GM10847 (cell line): ENCODE measurements around the gene NAP1L1.

Experiments
- POLR2A ChIP-seq: IDR thresholded peaks from 2 replicates; pipeline ENCODE4 v1.6.1; 2011; ENCODE audit not compliant: insufficient read length; ENCODE audit errors: extremely low read depth

Gene NAP1L1

DNA sequence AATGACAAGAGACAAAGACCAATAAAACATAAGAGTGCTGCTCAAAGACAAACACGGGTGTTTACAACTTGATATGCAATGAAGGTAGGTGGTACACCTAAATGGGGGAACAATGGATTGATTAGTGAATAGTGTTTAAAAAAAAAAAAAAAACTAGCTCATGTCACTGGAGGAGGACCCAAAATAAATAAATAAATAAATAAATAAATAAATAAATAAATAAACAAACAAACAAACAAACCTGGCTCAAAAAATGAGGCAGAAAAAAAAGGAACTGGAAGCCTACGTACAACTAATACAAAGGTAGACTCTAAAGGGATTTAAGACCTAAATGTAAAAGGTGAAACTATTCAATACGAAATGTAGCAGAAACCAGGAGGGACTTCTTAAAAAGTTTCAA is 18.6 kb downstream of the NAP1L1 start:
- no peak for TF ChIP-seq POLR2A

DNA sequence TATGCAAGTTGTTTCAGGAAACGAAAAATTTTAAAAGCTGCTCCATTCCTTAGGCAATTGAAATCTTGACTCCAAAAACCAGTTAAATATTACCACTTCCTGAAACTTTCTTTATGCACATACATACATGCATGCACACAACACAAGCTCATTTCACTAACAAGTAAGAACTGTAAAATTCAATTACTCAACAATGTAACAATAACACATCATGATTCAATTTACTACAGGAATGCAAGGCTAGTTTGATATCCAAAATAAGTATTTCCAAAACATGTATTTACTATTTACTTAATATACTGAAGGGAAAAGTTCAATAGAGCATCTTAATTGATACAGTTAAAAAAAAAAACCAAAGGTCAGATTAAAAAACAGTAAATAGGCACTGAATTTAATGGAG is 19.6 kb downstream of the NAP1L1 start:
- no peak for TF ChIP-seq POLR2A

- no peak for TF ChIP-seq POLR2A
Measured at GRCh38 chr12:76060111-76060510, 24.4 kb downstream of the NAP1L1 start.

GRCh38 chr12:76057326-76057725 is 27.2 kb downstream of the NAP1L1 start:
- TF ChIP-seq POLR2A, result no peak

DNA sequence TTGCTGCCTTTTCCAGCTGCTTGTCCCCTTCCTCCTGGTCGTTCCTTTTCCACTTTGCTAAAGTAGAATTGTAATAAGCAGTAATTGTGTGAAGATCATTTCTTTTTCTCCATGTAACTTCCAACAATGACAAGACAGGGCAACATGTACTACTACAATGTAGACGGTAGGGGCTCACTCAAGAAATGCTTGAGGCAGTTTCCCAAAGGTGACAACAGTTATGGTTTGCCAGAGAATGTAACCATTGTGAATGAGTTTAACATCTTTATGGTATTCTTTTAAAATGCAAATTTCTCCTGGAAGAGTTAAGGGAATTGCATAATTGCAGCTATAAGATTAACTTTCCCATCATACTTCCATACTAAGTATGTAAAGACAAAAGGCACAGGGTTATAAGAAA is 29.1 kb downstream of the NAP1L1 start:
- no peak for TF ChIP-seq POLR2A

DNA sequence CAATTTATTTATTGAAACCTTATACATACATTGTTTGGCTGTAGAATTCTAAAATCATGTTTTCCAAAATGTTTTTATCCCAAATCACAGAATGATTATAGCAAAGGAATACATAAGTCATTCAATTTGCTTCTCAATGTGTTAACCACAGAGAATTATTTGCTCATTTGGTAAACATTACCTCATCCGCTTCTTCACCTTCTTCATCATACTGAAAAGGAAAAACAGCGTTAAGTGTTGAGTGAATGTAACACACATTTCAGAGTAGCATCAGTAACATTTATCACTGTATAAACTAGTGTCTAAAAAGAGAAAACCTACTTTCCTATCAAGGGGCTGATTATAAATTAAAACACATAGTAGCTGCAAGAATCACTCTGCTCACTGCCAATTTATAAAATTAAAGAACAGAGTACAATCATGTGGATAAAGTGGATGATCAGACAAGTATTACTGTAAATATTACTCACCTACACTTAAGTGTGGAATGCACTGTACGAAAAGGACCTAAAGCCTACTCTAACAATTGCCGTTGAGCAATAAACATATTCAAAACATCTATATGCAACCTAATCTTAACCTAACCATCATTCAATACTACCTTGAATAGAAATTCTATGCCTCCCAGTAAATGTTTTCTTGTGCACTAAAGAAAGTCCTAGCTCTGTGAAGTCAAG is 34.8 kb downstream of the NAP1L1 start:
- no peak for TF ChIP-seq POLR2A

GRCh38 chr12:76047742-76048141 is 36.7 kb downstream of the NAP1L1 start:
- no peak for TF ChIP-seq POLR2A

- TF ChIP-seq POLR2A, result no peak
Measured at GRCh38 chr12:76047060-76047459, 37.4 kb downstream of the NAP1L1 start.

GRCh38 chr12:76043377-76043776 is 41.1 kb downstream of the NAP1L1 start:
- TF ChIP-seq POLR2A, result no peak

- TF ChIP-seq POLR2A, result no peak
Measured at GRCh38 chr12:76042147-76042546, 42.3 kb downstream of the NAP1L1 start.

- no peak for TF ChIP-seq POLR2A
Measured at GRCh38 chr12:76041406-76041805, 43.1 kb downstream of the NAP1L1 start.

- TF ChIP-seq POLR2A, result no peak
Measured at GRCh38 chr12:76040461-76040860, 44.0 kb downstream of the NAP1L1 start.

DNA sequence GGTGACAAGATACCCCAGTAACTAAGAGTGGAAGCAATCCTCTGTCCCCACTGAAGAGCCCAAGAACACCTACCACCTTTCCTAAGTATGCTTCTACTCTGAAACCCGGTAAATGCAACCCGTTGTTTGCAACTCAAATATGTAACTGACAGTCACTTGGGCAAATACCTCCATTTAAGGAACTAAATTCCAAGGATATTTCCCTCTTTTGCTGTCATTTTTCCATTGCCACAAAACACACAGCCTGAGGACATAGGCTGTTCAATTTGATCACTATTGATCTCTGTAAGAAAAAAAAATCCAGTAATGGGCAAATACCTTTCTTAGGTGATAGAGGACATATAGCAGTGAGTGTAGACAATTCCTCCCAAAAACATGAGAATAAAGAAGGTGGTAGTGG is 46.3 kb downstream of the NAP1L1 start:
- TF ChIP-seq POLR2A, result no peak

DNA sequence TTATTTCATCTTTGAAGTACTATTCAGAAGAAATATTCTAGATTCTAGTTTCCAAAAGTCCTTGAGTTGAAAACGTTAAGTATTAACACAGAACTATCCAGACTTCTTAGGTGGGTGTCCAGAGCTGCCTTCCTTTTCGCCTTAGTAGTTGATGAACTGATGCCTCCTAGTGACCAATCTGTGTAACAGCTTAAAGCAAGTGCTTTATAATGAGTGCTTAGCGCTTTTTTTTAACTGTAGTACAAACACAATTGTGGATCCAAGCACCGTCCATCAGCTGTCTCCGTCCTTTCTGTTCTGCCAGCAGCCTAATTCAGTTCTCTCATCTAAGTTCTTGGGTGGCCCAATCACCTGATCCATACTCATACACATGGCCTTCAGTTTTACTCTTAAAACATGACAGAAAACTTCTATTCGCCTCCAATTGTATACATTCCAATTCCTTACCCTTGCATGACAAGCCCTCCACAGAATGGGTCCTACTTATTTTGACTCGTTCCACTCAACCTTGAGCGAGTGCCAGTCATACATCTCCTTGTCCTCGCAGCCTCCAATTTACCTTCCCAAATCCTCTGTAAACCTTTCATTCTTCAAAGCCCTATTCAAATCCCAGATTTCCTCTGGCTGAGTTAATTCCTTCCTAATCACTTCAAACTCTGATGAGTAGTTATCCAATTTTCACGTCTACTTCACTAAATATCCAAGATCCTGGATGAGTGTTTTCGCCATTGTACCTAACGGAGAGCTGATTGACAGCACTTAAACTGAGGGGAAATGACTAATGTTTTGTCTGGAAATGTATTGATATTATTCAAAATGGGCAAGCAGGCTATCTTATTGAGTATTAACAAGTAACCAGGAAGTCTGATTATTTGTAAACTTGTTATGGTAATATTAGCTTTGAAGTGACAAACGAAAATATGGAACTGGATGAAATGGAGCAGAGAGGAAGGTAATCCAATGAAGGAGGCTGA is 47.1 kb downstream of the NAP1L1 start:
- TF ChIP-seq POLR2A, result no peak

DNA sequence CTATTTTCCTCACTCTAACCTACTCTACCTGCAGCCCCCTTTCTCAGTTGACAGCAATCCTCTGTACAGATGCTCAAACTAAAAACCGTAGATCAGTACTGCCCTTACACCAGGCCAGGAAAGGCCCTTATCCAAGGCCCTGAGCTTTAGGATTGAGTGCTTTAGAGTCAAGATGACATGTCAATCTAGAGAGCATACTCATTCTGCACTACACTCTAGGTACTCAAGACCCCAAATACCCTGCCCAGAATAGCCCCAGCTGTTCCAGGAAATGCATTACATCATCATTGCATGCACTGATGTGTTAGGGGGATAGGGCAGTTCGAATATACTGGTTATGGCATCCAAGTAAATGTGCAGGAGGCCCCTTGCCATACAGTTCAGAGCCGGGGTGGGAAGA is 49.4 kb downstream of the NAP1L1 start:
- TF ChIP-seq POLR2A, result no peak
